ENCODE results near the gene INAFM1. TPM values are rescaled to one million over a fixed set of nuclear protein-coding genes. Genes with fewer than 3 reads are reported as not detected.
A peak's percentile ranks its signal among the peaks of the same experiment; 100 is the strongest.
"Not testable (repeated sequence)": the region's sequence is repeated elsewhere in the genome, so short reads cannot be mapped to it uniquely, and the experiment has no call there.

INAFM1 gene
- total RNA-seq, 1 donor from 2014 or later = 5.6 TPM

GRCh38 chr19:47240996-47241918 lies 33.4 kb upstream of the INAFM1 start:
- peak; percentile 7 for ATAC-seq
- DNase-seq (ENCODE audit: low spot score) = no peak

GRCh38 chr19:47241919-47242577 lies 32.6 kb upstream of the INAFM1 start:
- no peak for ATAC-seq
- no peak for DNase-seq (ENCODE audit: low spot score)

GRCh38 chr19:47243364-47243775 lies 31.3 kb upstream of the INAFM1 start:
- DNase-seq (ENCODE audit: low spot score) (no peak), ATAC-seq (no peak)

- peak; percentile 94 for ATAC-seq
- DNase-seq (ENCODE audit: low spot score) = peak; percentile 87
These were observed 30.7 kb upstream of the INAFM1 start for GRCh38 chr19:47243776-47244547.

GRCh38 chr19:47247308-47247990 lies 27.2 kb upstream of the INAFM1 start:
- DNase-seq (ENCODE audit: low spot score) (peak; percentile 76), ATAC-seq (peak; percentile 69)

GRCh38 chr19:47253016-47253415 lies 21.7 kb upstream of the INAFM1 start:
- ATAC-seq; DNase-seq (ENCODE audit: low spot score): not testable (repeated sequence)

- ATAC-seq = no peak
- no peak for DNase-seq (ENCODE audit: low spot score)
These were observed 21.2 kb upstream of the INAFM1 start for GRCh38 chr19:47253467-47253881.

- no peak for ATAC-seq
- DNase-seq (ENCODE audit: low spot score) = no peak
These were observed 20.7 kb upstream of the INAFM1 start for GRCh38 chr19:47253970-47254369.

GRCh38 chr19:47255879-47256692 lies 18.6 kb upstream of the INAFM1 start, which contains the start of gene CCDC9:
CCDC9 (plus strand) TSS chr19:47256525; CDS start chr19:47258401, 1,876 bp downstream.
- ATAC-seq (peak; percentile 56), DNase-seq (ENCODE audit: low spot score) (peak; percentile 97)

- ATAC-seq = peak; percentile 80
These were observed 17.8 kb upstream of the INAFM1 start for GRCh38 chr19:47256693-47257410.

GRCh38 chr19:47257411-47258169 lies 17.1 kb upstream of the INAFM1 start:
- no peak for ATAC-seq

More at GRCh38 chr19:47256693-47257410, 17.8 kb upstream of the INAFM1 start:
- peak; percentile 100 for DNase-seq (ENCODE audit: low spot score)

GRCh38 chr19:47258434-47258833 lies 16.3 kb upstream of the INAFM1 start:
- DNase-seq (ENCODE audit: low spot score) (no peak), ATAC-seq (no peak)

More at GRCh38 chr19:47257411-47258169, 17.1 kb upstream of the INAFM1 start:
- DNase-seq (ENCODE audit: low spot score) = no peak

- ATAC-seq = no peak
These were observed 15.7 kb upstream of the INAFM1 start for GRCh38 chr19:47258895-47259555.

GRCh38 chr19:47260476-47260875 lies 14.2 kb upstream of the INAFM1 start:
- no peak for DNase-seq (ENCODE audit: low spot score)

More at GRCh38 chr19:47258895-47259555, 15.7 kb upstream of the INAFM1 start:
- no peak for DNase-seq (ENCODE audit: low spot score)

GRCh38 chr19:47261946-47262793 lies 12.5 kb upstream of the INAFM1 start:
- DNase-seq (ENCODE audit: low spot score); ATAC-seq: not testable (repeated sequence)

More at GRCh38 chr19:47260476-47260875, 14.2 kb upstream of the INAFM1 start:
- ATAC-seq = no peak

GRCh38 chr19:47264629-47265028 lies 10.1 kb upstream of the INAFM1 start:
- no peak for ATAC-seq
- DNase-seq (ENCODE audit: low spot score) = no peak

Measured in left lobe of liver (tissue), 2 donors.